Stimulated activated CD4-positive, alpha-beta T cell treated with anti-CD3 and anti-CD28 coated beads, Interleukin-15, amount 100 ng/mL, for 1 hour (primary cell): ENCODE data around the gene SVEP1.

Experiments used
- DNase-seq, 2 donors: peaks; one replicate each; pipeline ENCODE4 v3.0.0-alpha.2; 2020; ENCODE audit warnings: low read depth in 1 of 2, low spot score in 1 of 2

SVEP1 gene

DNA sequence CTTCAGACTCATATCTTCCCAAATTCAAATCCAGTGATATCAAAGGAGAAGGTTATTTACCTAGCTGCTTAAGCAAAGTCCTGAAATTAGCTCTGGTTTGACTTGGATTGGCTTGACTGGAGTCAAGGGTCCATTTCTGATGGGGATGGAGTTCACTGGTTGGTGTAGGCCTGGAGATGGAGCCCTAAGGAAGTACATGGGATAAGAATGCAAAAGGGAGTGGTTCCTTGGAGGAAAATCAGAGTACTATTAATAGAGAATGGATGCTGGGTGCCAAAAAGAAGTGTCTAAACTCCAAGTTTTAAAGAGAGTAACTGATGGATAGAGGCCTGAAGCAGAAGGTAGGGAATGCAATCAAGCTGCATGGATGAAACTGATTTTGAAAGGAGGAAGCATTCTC, 255.7 kb downstream of the SVEP1 start:
- DNase-seq: no peak

DNA sequence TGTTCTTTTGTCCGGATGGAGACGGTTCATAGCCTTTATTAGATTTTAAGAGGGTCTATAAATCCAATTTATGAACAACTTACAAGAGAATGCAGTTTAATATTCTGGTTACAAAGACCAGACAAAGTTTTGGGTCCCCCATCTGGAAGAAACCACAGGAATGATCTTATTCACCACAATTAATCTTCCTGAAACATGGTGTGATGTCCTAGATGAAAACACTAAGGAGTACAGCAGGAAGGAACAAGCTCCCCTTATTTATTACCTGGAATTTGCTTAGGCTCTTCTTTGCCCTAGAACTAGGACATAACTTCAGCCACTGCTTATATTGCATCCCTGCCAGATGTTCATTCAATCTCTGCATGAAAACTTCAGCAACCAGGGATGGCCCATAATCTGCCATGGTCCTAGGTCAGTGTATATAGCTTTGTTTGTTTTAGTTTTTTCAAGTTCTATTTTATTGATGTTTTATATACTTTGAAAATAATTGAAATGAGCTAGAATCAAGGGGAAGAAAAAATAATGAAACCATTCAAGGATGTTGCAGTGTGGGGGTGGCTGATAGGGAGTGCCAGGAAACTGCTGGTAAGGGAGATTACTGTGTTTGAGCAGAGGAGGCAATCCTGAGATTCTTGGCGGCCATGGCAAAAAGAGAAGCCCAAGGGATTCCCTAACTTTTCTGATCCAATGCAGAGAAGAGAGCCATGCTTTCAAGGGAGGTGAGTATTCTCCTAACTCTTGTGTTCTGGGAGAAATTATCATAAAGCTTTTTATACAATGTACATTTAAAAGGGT, 258.7 kb downstream of the SVEP1 start:
- no peak for DNase-seq

DNA sequence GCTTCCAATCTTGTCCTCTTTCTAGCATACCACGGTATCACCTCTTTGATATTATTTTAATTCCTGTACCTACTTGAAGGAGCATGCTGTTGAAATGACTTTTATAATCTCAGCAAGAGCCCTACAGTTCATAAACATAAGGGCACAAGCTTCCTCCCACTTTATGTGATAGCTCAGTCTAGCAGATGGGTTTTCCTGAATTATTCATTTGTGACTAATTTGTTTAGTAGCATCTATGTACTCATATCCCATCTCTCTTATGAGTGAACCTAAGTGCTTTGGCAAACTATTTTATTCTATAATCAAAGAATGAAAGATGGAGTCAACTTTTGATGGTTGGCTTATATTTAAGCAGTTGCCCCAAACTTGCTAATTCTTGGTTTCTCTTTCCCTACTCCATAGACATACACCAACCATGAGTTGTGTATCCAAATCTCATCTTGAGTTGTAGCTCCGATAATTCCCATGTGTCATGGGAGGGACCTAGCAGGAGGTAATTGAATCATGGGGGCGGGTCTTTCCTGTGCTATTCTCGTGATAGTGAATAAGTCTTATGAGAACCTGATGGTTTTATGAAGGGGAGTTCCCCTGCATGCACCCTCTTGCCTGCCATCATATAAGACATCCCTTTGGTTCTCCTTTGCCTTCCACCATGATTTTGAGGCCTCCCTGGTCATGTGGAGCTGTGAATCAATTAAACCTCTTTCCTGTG, 259.6 kb downstream of the SVEP1 start:
- DNase-seq: no peak

DNA sequence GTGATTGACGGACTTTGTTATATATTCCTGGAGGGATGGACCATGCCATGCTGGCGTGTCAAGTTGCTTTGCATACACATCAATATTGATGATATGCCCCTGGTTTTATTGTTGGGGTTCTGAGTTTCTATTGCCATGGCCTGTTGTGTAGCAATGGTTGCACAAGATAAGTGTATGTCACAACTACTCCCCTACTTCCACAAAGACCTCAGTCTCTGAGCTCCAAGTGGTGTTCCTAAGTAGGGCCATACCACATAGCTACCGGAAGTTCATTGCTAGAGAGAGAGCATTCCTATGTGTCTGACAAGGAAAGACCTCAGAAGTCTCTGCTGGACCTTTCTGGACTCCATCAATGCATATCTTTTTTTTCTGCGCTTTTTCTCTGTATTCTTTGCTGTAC, 261.6 kb downstream of the SVEP1 start:
- no peak for DNase-seq

DNA sequence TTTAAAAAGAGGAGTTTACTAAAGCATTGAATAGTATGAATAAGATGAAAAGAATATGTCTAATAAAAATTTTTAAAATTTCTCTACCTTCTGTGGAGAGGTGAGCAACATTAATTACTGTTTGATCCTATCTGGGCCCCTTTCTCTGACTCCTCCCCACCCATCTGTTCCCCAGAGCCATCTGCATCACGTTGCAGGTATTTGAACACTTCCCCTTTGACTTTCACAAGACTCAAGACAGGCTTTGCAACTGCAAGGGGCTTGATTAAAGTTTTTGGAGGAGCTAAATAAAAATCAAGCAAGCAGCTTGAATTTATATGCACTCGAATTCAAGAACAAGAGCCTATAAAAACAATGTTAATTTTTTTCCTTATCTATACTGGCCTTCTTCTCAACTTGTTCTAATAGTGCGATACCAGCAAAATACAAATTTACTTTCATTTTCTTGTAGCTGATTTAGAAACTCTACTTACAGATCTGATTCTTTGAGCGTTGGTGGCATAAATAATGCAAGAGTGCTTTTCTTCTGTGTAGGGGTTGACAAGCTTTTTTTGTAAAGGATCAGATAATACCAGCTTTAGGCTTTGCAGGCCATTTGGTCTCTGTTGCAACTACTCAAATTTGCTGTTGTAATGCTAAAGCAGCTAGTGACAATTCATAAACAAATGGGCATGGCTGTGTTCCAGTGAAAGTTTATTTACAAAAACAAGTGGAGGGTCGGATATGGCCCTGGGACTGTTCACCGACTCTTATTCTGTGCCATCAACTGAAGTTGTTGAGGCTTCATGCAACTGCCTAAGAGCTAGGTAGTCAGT, 263.1 kb downstream of the SVEP1 start:
- DNase-seq: no peak
